Fibroblast of skin of right biceps (primary cell): ENCODE data around the gene CWH43.
"Not testable (repeated sequence)": the region's sequence is repeated elsewhere in the genome, so short reads cannot be mapped to it uniquely, and the experiment has no call there.

Experiments used
- DNase-seq: peaks from one replicate; pipeline ENCODE4 v3.0.0-alpha.2; 2013

The CWH43 gene

DNA sequence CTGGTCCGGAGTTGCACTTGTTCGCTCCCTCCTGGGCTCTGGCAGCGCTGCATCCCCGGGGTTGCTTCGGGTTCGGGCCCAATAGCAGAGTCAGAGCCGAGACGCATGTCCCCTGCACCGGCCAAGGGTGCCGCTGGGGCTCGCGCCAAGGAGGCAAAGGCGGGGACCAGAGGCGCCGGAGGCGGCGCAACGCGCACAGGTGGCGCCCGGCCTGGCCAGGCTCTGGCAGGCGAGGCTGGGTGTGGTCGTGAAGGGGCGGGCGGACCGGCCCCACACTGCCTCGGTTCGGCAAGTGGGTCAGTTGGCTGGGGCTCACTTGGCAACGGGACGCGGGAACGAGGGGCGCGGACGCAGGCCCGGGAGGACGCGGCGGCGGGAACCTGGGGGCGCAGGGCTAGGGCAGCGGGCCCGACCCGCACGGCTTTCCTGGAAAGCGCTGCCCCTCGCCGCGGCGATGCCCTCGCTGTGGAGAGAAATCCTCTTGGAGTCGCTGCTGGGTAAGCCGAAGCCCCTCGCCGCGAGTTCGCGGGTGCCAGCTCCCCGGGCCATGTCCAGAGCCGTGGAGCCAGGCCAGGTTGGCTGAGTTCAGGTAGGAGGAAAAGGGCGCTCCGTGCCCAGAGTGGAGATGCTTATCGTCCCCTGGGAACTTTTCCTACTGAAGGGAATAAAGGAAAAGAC lies at the start of gene CWH43:
Gene CWH43, plus strand, starts transcription at position 300 of the 678 bp plus-strand sequence. Its CDS starts 155 bp downstream, at position 455.
- no peak for DNase-seq

DNA sequence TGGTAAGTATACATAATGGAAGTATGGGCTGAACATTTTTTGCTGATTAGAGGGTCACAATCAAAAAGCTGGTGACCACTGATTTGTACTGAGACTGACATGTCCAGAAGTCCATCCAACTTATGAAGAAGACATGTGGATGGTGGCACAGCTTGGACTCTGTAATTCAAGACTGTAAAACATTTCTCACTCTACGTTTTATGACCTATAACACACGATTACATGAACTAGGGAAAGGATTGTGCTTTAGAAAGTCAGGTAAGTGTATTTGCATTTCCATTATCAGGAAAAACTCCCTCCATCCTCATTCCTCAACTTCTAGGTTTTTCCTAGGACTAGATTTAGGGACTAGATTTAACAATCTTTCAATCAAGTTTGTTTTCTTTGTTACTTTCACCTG lies 49.0 kb upstream of the CWH43 start:
- DNase-seq, result no peak

DNA sequence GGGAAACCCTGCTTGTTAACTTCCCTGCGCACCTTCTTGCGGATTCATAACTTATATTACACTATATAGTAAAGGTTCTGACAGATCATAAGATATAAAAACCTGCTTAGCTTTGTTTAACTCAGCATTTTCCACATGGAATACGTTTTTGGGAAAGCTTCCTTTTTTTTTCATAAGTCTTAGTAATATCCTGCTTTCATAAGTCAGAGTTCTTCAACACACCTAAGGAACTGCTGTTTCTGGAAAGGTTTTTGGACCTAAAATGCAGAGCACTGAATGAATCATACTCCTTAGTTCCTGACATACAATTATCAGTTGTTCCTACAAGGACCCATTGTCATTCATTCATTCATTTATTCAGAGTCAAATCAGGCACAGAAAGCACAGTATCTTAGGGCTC lies 47.2 kb upstream of the CWH43 start:
- DNase-seq, result no peak

DNA sequence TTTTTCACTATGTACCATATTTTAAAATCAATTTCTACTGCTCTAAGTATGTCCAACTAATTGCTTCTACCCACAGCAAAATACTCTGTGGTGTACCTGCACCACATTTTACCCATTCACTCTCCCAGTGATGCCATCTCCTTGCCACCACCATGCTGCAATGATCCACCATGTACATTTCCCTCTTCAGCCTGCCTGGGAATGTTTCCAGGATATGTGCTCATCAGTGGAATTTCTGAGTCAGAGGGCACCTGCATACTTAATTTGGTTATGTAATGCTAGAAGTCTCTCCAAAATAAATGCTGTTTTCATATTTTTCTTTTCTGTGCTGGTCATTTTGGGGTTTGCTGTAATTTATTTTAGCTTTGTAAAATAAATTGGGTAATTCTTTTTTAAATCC lies 46.3 kb upstream of the CWH43 start:
- peak; percentile 65 for DNase-seq

DNA sequence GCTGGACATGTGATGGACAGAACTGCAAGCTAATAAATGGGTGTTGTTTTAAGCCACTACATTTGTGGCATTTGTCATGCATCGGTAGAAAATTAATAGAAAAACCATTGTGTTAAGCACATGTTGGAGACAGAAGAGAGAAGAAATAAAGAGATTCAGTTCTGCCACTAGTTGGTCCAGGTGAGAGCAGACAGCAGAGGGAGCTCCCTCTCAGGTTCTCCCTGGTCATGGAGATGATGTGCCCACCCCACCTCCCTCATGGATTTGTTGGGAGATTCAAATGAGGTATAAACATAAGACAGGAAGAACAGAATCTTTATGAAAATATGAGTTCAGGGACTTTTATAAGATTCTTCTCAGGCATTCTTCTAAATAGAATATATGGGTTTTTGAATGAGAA lies 42.7 kb upstream of the CWH43 start:
- DNase-seq, result no peak

DNA sequence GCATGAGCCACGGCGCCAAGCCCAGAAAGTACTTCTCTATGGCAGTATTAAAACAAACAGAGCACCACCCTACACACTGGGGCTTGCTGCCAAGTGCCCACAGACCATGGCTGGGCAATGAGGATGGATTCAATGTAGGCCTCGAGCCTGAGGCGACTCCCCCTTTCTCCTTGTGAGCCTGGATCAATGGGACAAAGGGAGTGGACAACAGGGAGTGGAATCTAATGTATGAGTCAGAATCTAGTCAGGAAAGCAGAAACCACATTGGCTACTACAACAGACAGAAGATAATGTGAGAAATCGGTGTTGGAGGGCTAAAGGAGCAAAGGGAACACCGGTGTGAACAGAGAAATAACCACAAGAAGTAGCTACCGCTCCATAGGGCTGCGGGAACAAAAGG lies 41.8 kb upstream of the CWH43 start:
- DNase-seq, result no peak

DNA sequence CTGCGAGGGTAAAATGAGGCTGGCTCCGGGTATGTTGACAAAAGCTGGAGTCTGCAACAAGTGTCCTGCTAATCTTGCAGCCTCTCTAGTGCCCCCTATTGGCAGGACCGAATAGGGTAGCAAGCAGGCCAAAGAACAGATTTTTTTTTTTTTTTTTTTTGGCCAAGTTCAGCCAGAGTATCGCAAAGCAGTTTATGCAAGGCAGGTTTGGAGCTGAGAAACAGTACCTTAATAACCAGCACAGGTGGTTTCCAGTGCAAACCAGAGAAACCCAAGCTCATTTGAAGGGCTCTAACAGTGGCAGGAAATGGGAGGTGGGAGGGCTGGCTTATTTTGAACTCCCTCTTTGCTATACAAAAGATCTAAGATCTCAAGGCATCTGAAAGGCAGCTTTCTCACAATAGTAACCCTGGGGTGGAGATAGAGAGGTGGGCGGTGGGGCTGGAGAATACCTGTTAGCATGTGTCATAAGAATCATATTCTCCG lies 41.3 kb upstream of the CWH43 start:
- no peak for DNase-seq

DNA sequence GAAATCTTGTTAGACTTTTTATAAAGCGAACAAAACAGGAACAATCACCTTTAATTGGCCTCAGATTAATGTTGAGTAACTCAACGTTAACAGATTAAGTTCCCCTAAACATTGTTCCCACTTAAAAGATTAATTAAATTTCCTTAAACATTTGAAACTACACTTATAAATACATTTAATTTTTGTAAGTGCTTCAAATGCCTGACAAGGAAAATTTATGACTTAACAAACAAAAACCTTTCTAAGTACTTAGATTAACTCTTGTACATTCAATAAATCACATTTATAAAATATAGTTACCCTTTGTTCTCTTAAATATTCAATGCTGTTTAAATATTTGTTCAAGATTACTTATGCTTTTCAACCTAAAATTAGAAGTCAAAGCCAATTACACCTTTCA lies 40.1 kb upstream of the CWH43 start:
- no peak for DNase-seq

DNA sequence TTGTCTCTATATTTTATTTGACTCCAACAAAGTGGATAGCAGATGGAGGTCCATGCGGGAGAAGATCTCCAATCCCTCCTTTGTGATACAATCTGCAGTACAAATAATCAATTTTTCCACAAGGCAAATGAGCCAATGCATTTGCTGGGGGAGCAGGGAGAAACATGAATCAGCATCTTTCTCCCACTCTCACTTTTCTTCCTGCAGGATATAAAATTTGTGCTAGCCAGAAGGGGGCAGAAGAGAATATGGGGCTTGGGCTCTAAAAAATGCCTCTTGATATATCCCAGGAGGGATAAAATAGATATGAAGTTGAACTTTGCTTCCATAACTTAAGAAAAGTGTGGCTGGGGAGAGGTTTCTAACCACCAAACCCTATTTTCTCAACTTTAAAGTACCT lies 38.3 kb upstream of the CWH43 start:
- no peak for DNase-seq

DNA sequence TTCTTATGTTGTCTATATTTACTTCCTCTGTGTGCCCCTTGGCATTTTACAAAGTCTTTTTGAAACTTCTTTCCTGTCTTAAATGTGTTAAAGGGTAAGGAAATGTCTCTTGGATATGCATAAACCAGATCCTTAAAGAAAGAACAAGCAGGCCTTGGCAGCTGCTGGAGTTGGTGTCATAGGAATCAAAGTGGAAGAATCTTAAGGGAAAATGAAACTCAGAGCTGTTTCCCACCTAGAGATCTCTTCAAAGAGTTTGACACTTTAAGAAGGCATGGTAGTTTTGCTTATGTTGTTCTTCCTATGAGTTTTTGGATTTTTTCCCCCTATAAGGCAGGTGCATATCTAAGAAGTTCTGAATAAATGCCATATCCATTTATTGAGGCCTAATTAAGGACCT lies 37.0 kb upstream of the CWH43 start:
- no peak for DNase-seq

DNA sequence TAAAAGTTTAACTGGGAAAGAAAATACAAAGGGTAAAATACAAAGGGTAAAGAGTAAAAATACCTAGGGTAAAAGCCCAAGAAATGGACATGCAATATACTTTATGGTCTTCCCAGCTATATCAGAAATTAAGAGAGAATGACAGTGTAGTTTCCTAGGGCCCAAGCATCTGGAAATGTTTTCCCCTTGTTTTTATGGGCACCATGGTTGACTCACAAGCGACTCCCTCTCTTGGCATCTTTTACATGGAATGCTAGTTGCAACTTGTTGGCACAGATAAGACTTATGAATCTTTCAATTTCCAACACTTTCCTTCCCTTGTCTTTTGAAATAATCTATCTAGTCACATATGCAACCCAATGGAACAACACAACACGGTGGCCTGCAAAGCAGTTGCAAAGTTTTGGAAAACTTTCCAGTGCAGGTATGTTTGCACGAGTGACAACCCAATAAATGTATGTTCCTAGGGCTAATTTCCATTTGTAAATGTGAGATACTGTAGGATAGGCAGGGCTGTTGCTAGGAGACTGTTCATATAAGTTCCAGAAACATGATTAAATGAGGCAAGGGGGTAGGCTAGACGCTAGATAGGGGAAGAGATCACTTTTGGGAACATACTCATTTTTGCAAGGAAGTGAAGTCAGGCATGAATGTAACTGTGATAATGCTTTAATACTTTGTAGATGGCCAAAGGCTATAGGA lies 36.4 kb upstream of the CWH43 start:
- peak; percentile 24 for DNase-seq

DNA sequence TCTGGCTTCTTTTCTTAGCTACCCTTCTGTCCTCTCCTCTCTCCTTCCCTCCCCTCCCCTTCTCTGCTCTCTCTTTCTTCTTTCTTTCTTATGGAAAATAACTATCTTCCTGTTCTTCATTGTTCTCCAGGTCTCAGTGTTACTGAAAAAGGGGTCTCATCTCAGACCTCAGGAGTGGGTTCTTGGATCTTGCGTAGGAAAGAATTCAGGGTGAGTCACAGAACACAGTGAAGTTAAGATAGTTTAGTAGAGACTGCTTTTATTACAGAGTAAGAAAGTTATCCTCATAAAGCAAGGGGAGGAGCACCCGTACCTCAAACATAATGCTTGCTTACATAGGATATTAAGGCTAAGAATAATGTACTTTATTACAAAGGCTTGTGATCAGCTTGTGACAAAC lies 31.8 kb upstream of the CWH43 start:
- peak; percentile 18 for DNase-seq

DNA sequence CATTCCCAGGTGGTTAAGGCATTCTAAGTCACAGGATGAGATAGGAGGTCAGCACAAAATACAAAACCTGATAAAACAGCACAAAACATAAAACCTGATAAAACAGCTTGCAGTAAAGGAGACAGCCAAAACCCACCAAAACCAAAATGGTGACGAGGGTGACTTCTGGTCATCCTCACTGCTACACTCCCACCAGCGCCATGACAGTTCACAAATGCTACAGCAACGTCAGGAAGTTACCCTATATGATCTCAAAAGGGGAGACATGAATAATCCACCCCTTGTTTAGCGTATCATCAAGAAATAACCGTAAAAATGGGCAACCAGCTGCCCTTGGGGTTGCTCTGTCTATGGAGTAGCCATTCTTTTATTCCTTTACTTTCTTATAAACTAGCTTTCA lies 28.7 kb upstream of the CWH43 start:
- not testable (repeated sequence) for DNase-seq

DNA sequence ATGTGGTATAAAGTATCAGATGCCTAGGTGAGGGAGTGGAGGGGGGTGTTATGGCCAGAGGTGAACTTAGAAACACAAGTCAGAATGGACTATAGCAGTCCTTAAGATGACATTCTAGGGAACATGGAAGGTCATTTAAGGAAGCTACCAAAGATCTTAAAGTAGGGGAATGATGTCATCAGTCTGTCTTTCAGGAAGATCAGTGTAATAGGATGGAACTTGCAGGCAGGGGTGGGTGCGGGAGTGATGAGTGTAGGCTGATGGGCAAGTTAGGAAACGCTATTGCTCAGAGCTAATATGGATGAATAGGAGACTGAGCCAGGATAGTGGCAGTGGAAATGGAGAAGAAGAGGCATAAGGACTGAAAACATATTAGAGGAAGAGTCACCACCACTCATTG lies 27.5 kb upstream of the CWH43 start:
- no peak for DNase-seq

DNA sequence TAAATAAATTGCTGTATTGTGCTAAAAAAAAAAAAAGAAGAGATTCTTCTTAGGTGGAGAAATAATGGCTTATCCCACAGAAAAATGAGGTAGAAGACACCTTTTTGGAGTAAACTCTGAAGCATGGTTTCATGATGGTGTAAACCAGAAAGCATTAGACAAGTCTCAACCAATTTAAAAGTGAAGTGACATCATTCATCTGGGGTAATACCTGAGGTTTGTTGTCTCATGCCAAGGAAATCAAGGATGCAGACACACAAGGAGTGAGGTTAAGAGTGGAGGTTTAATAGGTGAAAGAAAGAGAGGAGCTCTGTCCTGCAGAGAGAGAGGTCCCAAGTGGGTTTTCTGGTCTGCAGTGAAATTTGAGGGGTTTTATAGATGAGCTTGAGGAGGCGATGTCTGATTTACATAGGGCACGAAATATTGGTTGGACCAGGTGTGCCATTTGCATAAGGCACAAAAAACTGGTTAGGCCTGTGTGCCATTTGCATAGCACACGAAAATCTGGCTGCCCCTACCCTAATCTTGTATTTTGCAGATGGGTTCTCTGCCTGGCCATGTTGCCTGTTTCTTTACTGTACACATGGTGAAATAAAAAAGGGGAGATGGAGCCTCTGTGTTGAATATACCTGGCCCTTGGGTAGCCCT lies 25.0 kb upstream of the CWH43 start:
- DNase-seq, result no peak

DNA sequence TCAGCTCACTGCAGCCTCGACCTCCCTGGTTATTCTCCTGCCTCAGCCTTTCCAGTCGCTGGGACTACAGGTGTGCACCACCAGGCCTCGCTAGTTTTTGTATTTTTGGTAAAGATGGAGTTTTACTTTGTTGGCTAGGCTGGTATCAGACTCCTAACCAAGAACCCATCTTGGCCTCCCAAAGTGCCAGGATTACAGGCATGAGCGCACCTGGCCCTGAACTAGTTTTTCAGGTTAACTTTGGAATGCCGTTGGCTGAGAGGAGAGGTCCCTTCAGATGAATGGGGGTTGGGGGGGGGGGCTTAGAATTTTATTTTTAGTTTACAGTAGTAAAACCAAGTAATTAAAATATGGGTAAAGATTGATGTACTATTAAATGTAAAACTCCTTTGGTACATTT lies 23.4 kb upstream of the CWH43 start:
- DNase-seq, result no peak

DNA sequence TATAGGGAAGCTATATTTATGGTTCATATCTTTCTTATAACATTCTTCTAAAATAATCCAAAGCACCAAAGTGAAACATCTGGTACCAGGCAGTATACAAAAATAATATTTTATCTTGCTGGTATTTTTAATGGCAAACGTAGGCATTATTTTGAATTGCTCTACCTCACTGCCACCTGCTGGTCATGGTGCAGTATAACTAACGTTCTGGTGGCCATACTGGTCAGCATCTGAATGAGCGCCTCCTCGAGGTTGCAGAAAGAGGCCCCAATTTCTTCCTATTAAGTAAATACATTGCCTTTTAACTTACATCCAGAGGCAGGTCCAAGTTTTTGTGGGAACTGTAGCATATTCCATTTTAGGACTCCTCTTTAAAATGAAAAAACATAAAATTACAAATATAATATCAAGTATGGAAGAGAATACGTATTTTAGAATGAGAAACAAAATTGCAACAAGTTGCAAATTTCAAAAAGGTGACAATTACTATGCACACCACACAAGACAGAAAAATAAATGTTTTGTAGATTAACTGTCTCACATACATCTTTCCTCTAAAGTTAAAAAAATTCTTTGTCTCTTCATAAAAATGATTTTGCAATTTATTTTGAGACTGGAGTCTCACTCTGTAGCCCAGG lies 22.9 kb upstream of the CWH43 start:
- peak; percentile 82 for DNase-seq

DNA sequence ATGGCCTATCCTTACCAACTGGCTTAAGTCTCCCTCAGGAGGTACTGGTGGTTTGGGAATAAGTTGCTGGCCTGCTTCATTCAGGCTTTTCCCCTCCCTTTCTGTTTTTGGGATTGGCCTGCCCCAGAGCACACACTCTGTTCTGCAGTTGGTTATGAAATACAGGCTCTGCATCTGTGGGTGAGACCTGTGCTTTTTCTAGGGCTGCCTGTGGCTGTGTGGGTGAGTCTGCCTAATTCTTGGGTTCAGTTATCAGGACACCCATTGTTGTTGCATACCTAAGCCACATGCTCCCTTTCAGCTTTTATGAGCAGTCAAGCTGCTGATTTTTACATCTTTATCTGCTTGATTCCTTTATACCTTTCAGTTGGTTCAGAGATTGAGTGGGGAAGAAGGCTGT lies 19.0 kb upstream of the CWH43 start:
- DNase-seq, result no peak

DNA sequence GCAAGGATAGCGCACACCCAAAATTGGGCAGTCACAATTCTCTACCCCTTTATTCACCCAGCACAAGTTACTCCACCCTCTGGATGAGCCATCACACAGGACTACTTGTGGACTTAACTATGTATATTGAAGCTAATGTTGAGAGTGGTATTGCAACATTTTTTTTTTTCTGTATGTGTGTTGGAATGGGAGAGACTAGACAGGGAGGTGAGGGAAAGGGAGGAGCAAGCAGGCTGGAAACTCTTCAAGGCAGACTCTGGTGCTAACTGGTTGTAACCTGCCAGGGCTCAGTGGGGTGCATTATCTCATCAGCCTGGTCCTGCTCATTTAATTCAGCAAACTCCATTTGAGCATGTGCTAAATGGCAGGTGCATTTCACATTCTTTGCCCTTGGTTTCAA lies 18.4 kb upstream of the CWH43 start:
- DNase-seq, result peak; percentile 8

DNA sequence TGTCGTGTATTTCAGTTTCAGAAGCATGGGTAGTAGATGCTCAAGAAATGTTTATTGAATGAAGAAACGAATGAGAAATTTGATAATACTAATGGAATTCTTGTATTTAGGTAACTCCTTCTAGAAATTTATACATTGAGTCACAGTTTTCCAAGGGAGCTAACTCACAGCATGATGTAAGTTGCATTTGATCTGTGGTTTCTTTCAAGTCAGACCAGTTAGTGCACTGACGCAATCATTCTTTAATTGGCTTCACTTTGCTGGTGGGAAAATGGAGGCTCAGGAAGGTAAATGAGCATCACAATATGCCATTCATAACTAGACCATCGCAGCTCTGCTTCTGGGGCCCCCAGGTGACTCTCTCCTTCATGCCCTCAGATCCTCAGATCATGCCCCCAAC lies 17.3 kb upstream of the CWH43 start:
- DNase-seq, result peak; percentile 76

DNA sequence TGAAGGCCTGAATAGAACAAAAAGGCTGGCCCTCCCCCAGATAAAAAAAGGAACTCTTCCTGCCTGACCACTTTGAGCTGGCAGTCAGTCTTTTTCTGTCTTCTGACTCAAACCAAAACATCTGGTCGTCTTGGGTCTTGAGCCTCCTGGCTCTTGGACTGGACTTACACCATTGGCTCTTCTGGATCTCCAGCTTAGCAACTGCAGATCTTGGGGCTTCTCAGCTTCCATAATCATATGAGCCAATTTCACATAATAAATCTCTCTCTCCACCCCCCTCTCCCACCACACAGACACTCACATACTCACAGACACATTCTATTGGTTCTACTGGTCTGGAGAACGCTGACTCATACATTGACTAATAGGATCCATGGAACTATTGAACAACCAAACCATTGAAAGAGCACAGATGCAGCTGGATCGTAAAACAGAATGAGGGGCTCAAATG lies 15.6 kb upstream of the CWH43 start:
- peak; percentile 86 for DNase-seq

DNA sequence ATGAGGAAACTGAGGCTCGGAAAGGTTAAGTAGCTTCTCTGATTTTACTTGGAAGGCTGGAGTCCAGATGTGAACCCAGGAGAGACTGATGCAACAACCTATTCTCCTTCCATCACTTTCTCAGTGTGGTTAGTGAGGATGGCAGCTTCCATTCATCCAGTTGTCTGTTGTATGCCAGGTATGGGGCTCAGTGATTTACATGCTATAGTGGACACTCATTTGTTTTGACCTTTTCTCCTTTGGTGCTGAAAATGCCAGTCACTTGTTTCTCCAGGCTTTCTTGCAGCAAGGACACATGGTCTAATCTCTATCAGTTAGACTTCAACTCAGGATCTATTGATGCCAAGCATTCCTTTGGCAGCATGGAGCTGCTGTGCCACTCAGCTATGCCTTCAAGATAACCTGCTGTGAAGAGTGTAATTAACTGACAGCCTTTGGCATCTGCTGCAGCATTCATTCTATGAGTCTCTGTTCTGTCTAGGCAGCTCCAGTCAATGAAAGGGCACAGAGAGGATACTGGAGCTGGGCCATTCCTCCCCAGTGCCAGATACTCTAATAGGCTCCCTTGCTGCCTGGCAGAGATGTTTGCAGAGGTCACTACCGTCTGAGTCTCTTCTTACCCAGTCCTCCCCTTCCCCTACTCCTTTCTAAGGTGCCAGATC lies 11.0 kb upstream of the CWH43 start:
- no peak for DNase-seq

DNA sequence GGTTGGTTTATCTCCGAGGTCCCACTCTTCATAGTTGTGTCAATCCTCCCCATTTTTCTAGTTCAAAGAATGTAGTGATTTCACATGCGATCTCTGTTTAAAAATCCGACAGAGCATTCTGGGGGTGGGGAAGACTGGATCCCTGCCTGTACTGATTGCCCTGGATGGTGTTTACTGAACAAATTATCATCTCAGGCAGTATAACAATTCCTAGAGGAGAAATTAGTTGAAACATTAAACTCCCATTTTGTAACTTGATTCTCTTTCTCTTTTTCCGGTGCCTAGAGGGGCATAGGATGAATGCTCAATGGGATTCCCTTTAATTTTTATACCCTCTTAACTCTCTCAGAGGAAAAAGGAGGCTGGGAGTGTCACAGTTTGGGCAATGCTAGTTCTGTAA lies 10.0 kb upstream of the CWH43 start:
- DNase-seq, result no peak
